GM23248 (cell line): ENCODE measurements around the gene AVPI1.

Experiments
- EZH2 ChIP-seq: fragments of 200-600 bp; sonication (generic); IDR thresholded peaks from 2 replicates; pipeline ENCODE4 v1.6.1; 2018; ENCODE audit warnings: antibody characterized with exemption, mild to moderate bottlenecking; ENCODE audit not compliant: insufficient read depth, poor library complexity, severe bottlenecking
- EZH2phosphoT487 ChIP-seq: fragments of 200-600 bp; sonication (generic); IDR thresholded peaks from 2 replicates; pipeline ENCODE4 v1.6.1; 2018; ENCODE audit warnings: antibody characterized with exemption, moderate library complexity, mild to moderate bottlenecking, low read depth; ENCODE audit not compliant: insufficient read depth

DNA sequence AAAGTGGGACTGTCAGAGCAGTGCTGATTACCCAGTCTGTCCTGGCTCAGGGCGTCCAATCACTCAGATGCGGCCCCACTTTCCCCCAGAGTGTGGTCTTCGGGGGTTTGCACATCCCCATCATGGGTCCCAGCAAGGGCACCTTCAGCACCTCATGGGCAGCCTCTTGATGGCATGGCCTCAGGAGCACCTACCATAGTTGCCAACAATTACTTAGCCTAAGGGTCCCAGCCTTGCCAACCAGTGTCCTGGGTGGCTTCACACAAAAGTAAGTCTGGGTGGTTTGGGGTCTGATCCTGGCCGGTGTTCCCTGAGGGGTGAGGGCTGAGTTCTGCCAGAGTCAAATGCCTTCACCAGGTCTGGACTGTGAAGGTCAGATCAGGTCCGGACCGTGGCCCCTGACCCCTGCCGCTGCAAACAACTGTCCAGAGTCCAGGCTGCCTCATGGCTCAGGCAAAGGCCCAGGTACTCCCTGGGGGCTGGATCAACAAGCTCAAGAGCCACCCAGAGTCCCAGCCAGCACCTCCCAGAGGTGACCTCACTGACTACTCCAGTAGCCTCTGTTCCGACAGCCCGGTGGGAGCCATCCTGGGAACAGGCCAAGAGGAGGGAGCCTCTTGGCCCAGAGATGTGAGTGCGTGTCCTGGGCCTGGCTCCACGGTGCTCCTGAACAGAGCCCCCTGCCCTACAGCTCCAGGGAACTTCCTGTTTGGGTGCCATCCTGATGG lies 20.3 kb upstream of the AVPI1 start:
- TF ChIP-seq EZH2 (no peak), EZH2phosphoT487 (no peak)
